HG03097 (cell line): ENCODE measurements around the gene PMF1.
"Not testable (repeated sequence)": the region's sequence is repeated elsewhere in the genome, so short reads cannot be mapped to it uniquely, and the experiment has no call there.

Experiments
- ATAC-seq: cut with Tn5 transposase; IDR thresholded peaks from one replicate; pipeline ENCODE4 v1.9.1; 2021; ENCODE audit not compliant: unreplicated experiment, low FRiP score

Gene PMF1

GRCh38 chr1:156212833-156213643, at the start of gene PMF1:
PMF1 (plus strand) TSS chr1:156213007; CDS start chr1:156213016, 9 bp downstream.
- ATAC-seq: peak; percentile 75

- no peak for ATAC-seq
Measured at GRCh38 chr1:156163712-156164111, 49.1 kb upstream of the PMF1 start.

- no peak for ATAC-seq
Measured at GRCh38 chr1:156164125-156164831, 48.5 kb upstream of the PMF1 start.

GRCh38 chr1:156165083-156165482, 47.7 kb upstream of the PMF1 start:
- ATAC-seq: no peak

- ATAC-seq: no peak
Measured at GRCh38 chr1:156167536-156167935, 45.3 kb upstream of the PMF1 start.

- no peak for ATAC-seq
Measured at GRCh38 chr1:156172696-156173470, 39.9 kb upstream of the PMF1 start.

- ATAC-seq: no peak
Measured at GRCh38 chr1:156176610-156177210, 36.1 kb upstream of the PMF1 start.

- no peak for ATAC-seq
Measured at GRCh38 chr1:156177919-156178654, 34.7 kb upstream of the PMF1 start.

- ATAC-seq: no peak
Measured at GRCh38 chr1:156180471-156180870, 32.3 kb upstream of the PMF1 start.

GRCh38 chr1:156181391-156181924, 31.3 kb upstream of the PMF1 start:
- ATAC-seq: not testable (repeated sequence)

GRCh38 chr1:156182010-156182779, 30.6 kb upstream of the PMF1 start:
- not testable (repeated sequence) for ATAC-seq

GRCh38 chr1:156186347-156187177, 26.2 kb upstream of the PMF1 start:
- not testable (repeated sequence) for ATAC-seq

GRCh38 chr1:156190265-156190664, 22.5 kb upstream of the PMF1 start:
- not testable (repeated sequence) for ATAC-seq

- no peak for ATAC-seq
Measured at GRCh38 chr1:156191292-156191964, 21.4 kb upstream of the PMF1 start.

- ATAC-seq: no peak
Measured at GRCh38 chr1:156193208-156193487, 19.7 kb upstream of the PMF1 start.

GRCh38 chr1:156193488-156194299, 19.1 kb upstream of the PMF1 start, which contains the start of gene SLC25A44:
SLC25A44 (plus strand) TSS chr1:156194104; CDS start chr1:156199848, 5,744 bp downstream.
- peak; percentile 94 for ATAC-seq

GRCh38 chr1:156194300-156194652, 18.5 kb upstream of the PMF1 start:
- peak; percentile 9 for ATAC-seq
